Suppressor macrophage treated with lipopolysaccharide for 4 hours (primary cell): ENCODE data around the gene TDP1.

Experiments
- DNase-seq: peaks from one replicate; pipeline ENCODE4 v3.0.0-alpha.2; 2020

Gene TDP1

GRCh38 chr14:89955745-89956660, at the start of gene TDP1:
TDP1 (plus strand) TSS chr14:89955927; CDS start chr14:89963115, 7,188 bp downstream.
- peak; percentile 96 for DNase-seq

DNA sequence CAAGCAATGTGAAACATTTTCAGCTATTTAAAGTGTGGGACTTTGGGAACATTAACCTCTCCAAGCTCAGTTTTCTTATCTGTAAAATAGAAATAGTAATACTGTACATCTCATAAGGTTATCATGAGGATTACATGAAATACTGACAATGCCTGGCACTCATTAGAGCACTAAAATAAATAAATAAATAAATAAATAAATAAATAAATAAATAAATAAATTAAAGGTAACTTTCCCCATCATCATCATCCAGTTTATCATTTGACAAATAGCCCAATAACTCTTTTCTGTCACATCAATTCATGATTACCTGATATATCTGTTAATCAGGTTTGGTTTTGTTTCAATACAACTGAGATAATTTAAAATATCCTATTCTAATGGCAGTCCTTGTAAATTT, 49.7 kb upstream of the TDP1 start:
- DNase-seq = no peak

- DNase-seq = no peak
Observed at GRCh38 chr14:89907655-89908054, 48.1 kb upstream of the TDP1 start.

GRCh38 chr14:89908712-89909450, 46.8 kb upstream of the TDP1 start:
- DNase-seq = no peak

DNA sequence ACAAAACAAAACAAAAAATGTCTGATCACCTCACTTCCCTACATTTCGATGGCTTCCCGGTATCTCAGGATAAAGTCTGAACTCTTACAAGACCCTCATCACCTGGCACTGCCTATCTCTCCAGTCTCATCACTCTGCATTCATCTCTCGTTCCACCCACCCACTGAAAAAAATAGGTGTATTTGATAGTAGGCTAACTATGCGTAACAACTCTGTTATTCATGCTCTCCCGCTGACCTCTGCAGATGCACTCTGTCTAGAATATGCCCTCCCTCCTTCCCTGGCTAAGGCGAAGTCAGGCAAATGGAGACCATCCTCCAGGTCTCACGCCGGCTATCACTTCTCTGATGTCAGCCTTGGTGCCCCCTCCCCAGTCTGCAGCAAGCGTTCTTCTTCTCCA, 46.1 kb upstream of the TDP1 start:
- no peak for DNase-seq

GRCh38 chr14:89910691-89911009, 45.1 kb upstream of the TDP1 start:
- DNase-seq = no peak

DNA sequence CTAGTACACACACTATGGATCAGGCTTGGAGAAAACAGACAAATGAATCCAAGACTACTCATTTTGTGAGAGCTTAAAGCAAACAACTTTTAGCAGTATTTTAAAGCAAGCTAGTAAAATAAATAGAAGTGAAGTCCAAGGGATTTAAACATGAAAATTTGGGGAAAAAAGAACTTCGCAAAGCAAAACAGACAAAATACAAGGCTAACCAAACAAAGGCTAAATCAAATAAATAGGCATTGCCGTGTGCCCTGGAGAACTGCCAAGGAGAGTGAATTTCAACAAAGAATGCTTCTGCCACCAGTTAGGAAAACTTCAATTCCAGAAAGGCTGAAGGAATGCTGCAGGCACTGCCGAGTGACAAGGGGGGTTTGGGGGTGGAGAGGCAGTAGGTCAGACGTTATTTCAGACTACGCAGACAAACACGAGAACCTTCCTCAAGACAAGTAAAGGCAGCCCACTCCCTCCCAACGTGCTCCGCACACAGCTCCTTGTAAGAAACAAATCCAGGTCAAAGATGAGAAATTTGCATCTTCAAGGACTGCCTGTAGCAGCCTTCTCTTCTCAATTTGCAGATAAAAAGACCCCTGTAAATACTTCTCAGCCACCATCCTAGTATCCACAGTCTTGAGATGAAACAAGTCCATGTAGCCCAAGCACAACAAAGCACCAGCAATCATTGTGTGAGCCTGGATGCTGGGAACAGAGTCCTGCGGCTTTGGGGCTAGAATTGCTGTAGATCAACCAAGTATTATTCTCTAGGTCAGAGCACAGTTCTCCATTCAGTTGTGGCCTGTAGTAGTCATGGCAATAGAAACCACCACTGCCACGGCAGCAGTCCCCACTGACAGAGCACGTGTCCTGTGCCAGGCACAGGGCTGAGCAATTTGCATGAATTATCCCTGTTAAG, 44.5 kb upstream of the TDP1 start:
- DNase-seq = peak; percentile 36

DNA sequence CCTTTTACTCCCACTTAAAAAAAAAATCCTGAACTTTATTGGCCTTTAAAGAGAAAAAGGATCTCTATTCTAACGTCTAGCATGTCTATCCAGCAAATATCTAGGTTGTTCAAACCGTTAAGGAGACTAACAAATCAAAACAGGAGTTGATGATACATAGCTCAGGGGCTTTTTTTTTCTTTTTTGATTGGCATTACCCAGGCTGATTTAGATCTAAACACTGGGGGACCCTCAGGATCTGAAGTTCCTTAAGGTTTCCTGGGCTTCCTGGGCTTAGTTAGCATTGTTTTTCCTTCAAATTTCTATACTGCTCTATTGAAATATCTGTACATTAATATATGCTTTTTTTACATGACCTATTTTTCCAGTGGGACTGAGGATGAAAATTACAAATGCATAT, 43.5 kb upstream of the TDP1 start:
- no peak for DNase-seq

DNA sequence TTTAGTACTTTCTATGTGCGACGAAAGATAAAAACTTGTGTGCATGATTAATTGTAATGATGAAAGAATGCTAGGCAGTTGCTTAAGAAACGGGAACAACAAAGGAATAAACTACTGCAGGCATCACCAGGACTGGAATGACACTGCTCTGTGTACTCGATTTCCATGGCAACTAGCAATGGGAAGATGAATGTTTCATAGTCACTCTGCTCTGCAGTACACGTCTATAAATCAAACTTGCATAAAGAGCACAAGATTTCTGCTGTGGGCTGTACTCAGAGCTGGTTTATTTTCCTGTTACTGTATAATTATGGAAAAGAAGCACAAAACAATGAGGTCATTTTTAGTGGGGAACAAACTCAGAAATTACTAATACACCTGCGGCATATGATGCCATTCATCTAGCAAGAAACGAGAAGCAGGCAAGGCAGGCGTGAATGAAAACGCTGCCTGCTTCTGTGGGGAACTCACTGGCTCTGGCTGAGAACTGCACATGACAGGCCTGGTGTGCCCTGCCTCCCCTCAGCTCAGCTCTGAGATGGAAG, 43.0 kb upstream of the TDP1 start:
- peak; percentile 93 for DNase-seq

DNA sequence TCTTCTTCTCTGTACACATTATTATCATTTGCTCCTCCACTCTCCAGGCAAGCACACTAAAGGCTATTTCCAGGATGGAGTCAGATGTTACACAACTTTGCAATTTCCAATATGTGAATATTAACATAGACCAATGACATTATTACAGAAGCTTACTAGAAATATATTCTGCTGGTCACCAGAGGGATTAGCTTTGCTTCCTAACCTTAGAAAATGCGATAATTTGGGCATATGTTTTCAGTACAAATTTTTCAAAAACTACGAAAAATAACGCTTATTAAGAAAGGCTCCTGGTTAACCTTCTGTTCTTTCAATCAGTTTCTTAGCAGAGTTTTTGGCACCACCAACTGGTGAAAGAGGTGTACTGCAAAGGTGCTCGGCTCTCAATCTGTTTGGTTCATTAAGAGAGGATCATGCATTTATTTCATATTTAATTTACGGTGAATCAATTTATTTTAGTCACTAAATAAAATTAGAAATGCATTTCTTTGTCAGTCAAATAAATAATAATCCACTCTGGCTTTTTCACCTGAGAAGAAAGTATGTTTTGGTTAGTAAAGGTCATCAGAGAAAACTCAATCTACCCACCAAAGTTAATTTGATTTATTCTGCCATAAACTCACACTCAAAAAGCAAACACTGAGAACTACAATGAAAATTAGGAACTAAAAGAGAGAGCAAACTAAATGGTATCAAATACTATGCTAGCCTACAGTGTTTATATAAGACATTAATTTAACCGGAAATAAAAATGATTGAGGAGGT, 40.4 kb upstream of the TDP1 start:
- peak; percentile 79 for DNase-seq

DNA sequence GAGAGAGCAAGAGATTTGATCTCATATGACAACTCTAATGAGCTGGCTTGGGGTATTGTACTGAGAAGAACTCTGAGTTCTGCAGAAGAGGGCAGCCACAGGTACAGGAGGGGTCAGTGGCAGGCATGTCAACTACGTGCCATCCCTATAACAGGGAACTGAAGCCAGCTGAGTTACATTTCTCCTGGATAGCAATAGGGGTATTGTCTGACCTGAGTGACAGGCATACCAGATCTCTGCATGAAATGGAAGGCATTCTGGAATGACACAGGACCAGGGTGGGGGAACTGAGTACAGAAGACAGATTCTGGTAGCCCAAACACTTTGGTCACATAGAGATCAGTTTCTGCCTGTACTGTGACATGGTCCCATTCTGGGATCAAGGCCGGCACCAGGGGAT, 37.0 kb upstream of the TDP1 start:
- no peak for DNase-seq

DNA sequence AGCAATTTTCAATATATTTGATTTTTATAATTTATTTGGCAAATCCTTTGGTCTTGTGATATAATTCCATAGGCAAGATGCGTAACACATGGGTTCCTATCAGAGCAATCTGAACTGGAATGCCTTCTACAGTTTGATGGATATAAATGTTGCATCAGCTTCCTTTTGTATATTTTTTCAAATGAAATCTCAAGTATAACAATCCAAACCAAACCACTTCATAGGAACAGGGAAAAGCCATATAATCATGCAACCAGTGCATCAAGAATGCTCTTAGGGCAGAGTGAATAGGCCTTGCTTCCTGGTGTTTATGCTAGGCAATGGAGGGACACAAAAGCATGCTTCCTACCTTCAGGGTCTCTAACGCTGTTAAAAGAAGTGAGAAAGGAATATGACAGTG, 35.7 kb upstream of the TDP1 start:
- no peak for DNase-seq

GRCh38 chr14:89921346-89921745, 34.4 kb upstream of the TDP1 start:
- DNase-seq = no peak

DNA sequence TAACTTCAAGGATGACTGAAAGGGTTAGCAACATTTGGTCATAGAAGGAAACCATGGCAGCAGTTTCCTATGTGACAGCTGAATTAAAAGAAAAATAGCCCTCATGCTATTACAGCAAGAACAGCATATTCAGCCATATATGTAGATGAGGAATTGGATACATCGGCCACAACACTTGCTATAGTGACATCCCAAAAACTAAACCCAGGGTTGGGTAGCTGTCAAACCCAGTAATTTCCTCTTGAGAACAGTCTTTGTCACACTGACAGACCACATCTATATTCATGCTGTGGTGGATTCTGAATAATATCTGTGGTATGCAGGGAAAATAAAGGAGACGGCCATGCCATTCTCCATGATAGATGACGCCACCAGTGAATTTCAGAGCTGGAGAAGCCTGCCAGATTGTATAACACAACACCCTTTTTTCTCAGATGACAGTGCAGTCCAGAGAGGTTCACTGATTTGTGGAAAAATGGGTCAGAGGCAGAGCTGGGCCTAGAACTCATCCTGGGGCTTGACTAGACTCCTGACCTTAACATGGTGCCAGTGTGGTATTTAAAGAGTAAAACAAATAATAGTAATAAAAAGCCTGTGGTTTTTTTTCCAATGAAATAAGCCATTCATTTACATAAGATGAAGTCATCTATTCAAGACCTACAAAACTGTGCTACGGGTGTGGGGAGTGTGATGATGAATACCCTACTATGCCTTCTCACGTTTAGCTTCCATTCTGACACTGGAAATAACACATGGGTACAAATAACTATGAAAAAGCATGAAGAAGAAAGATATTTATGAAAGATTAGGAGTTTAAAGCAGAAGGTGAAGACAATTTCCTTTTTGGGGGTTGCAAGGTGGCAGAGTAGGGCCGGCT, 33.5 kb upstream of the TDP1 start:
- DNase-seq = no peak

GRCh38 chr14:89924268-89924667, 31.5 kb upstream of the TDP1 start:
- DNase-seq = no peak

DNA sequence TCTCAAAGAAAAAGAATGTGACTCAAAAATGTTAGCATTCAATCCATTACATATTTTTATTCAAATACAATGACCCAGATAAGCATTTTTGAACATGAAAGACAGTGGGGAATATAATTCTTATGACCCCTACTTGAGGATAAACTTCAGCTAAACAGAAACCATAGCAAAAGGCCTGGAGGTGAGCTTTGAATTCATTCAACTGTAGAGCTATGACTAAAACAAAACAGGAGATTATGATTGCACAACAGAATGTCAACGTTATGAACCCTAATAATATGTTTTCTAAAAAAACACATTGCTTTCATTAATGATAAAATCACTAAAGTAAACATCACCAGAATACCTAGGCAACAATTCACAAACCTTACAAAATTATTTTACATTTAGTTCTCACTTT, 29.0 kb upstream of the TDP1 start:
- DNase-seq = no peak

- no peak for DNase-seq
Observed at GRCh38 chr14:89927186-89927865, 28.4 kb upstream of the TDP1 start.

DNA sequence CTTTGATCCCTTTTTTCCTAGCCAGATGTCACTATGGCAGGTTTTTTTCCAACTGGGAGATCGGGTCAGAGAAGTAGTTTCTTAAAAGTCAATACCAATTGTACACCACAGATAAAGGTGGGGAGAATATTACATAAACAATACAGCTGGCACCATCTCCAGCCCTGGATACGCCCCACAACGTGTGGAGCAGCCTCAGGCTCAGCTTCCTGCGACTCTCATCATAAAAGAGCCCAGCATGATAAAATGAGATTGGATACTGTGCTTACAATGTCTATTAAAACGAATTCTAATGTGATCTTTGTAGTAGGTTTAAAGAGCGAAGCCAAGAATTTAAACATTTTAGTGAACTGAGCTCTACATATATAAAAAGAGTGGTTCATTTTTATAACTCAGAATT, 22.7 kb upstream of the TDP1 start:
- no peak for DNase-seq

DNA sequence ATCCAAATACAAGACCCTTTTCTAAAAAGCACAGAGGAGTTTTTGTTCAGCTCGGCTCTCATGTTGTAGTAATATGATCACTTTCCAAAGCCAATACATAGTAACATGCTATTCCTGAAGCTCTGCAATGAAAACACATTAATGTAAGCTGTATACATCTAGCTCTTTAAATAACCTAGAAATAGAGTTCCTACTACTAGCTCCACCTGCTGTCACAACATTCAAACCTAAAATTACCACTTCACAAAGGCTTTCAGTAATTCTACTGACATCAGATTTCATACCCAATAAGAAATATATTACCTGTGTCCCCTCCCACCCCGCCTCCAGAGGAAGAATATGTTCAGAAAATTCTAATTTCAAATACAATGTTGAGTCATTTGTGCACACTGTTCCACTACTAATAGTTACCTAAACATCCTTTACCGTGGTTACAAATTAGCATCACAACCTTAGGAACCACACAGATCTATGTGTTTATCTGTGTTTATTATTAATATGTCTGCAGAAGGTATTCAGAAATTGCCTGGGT, 19.0 kb upstream of the TDP1 start:
- DNase-seq = no peak

- no peak for DNase-seq
Observed at GRCh38 chr14:89941830-89942377, 13.8 kb upstream of the TDP1 start.
